GM21723 (cell line): ENCODE data around the gene SETD5.
"Not testable (repeated sequence)": the region's sequence is repeated elsewhere in the genome, so short reads cannot be mapped to it uniquely, and the experiment has no call there.

ENCODE experiments used
- ATAC-seq: cut with Tn5 transposase; IDR thresholded peaks from one replicate; pipeline ENCODE4 v1.9.1; 2021; ENCODE audit warnings: mild to moderate bottlenecking, moderate library complexity; ENCODE audit not compliant: unreplicated experiment

SETD5 gene

GRCh38 chr3:9448643-9449042 is 51.2 kb downstream of the SETD5 start:
- no peak for ATAC-seq

GRCh38 chr3:9450126-9450525 is 52.7 kb downstream of the SETD5 start:
- no peak for ATAC-seq

- ATAC-seq = no peak
Measured at GRCh38 chr3:9450991-9451390, 53.6 kb downstream of the SETD5 start.

DNA sequence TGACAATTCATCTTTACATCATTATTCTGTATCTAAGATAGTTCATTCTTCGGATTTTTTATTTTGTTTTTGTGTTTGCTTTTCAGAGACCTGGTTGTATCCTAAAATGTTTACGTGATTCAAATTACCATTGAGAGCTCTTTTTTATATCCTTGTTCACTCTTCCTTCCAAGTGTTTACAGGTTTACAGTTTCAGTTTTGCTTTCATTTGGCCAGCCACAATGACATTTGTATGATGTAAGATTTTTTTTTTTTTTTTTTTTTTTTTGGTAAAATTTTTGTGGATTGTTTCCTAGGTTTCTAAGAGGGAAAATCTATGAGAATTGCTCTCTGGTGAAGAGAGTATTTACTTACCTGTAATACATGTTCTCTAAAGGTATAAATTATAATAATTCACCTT is 55.0 kb downstream of the SETD5 start:
- ATAC-seq = no peak

GRCh38 chr3:9455596-9456131 is 58.2 kb downstream of the SETD5 start:
- no peak for ATAC-seq

- no peak for ATAC-seq
Measured at GRCh38 chr3:9467451-9467850, 70.0 kb downstream of the SETD5 start.

- no peak for ATAC-seq
Measured at GRCh38 chr3:9468460-9468859, 71.0 kb downstream of the SETD5 start.

DNA sequence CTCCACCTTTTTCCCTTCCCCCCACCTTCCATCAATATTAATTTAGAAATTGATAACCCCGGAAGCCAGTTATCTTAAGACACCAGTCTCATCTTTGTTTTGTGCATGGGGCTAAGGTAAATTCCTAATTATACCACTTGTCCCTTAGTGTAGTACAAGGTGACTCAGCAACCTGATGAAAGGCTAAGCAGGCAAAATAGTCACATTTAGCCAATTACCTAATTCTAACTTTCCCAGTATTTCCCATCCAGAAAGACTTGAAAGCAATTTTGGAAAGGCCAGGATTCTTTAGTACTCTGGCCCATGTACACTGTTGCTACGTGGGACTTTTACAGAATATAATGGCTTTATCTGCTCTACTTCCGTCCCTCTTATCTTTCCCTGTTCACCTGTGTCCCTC is 72.6 kb downstream of the SETD5 start:
- ATAC-seq = no peak

- ATAC-seq = no peak
Measured at GRCh38 chr3:9473496-9474065, 76.2 kb downstream of the SETD5 start.

DNA sequence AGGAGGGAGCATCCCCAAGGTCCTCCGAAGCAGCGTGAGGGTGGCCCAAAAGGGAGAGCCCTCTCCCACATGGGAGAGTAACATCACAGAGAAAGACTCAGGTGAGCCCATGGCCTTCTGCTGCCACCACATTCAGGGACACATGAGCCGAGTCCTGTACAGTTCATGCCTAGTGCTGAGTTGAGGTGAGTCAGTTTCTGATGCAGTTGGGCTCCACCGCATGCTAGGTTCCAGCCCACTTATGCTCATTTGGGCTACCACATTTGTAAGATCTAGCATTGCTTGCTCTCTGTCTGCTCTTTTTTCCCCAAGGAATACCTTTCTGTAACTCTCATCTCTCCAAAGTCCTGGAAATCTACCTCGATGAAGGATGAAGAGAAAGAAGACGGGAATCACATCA is 77.1 kb downstream of the SETD5 start:
- no peak for ATAC-seq

GRCh38 chr3:9476935-9477334 is 79.5 kb downstream of the SETD5 start:
- no peak for ATAC-seq

DNA sequence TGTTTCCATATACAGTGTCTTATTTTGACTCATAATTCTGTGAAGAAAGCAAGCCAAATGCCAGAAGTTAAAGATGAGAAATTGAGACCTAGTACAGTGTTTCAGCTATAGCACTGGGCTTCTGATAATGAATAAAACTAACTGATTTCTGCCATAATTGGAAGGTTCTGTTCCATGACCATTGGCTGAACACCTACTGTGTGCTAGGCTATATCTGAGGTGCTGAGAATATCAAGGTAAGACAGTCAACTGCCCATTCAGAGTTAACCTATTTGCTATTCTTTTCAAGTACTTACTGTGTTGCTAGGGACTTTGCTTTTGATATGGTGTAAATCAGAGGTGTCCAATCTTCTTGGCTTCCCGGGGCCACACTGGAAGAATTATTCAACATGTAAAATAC is 82.8 kb downstream of the SETD5 start:
- ATAC-seq = no peak

GRCh38 chr3:9485248-9485647 is 87.8 kb downstream of the SETD5 start:
- no peak for ATAC-seq

- ATAC-seq = no peak
Measured at GRCh38 chr3:9491506-9491905, 94.1 kb downstream of the SETD5 start.

GRCh38 chr3:9494036-9494435 is 96.6 kb downstream of the SETD5 start:
- not testable (repeated sequence) for ATAC-seq

DNA sequence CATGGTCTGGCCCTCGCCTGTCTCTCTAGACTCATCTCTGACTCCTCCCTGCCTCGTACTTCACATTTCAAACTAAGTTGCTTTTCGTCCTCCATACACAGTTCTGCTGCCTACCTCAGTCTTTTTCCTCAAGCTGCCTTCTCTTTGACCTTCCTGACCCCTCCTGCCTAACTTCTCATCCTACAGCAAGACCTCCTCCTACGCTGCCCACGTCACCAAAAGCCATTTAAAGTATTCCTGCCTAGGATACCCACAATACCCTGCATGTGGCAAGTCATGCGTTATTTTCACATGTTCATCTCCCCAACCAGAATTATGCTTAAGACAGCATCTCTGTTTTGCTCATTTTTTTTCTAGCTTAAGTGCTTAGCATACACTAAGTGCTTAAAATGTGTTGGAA is 99.5 kb downstream of the SETD5 start:
- no peak for ATAC-seq

- no peak for ATAC-seq
Measured at GRCh38 chr3:9497821-9498565, 100.6 kb downstream of the SETD5 start.

GRCh38 chr3:9498781-9499180 is 101.4 kb downstream of the SETD5 start:
- ATAC-seq = no peak

GRCh38 chr3:9499455-9500107 is 102.2 kb downstream of the SETD5 start:
- no peak for ATAC-seq

DNA sequence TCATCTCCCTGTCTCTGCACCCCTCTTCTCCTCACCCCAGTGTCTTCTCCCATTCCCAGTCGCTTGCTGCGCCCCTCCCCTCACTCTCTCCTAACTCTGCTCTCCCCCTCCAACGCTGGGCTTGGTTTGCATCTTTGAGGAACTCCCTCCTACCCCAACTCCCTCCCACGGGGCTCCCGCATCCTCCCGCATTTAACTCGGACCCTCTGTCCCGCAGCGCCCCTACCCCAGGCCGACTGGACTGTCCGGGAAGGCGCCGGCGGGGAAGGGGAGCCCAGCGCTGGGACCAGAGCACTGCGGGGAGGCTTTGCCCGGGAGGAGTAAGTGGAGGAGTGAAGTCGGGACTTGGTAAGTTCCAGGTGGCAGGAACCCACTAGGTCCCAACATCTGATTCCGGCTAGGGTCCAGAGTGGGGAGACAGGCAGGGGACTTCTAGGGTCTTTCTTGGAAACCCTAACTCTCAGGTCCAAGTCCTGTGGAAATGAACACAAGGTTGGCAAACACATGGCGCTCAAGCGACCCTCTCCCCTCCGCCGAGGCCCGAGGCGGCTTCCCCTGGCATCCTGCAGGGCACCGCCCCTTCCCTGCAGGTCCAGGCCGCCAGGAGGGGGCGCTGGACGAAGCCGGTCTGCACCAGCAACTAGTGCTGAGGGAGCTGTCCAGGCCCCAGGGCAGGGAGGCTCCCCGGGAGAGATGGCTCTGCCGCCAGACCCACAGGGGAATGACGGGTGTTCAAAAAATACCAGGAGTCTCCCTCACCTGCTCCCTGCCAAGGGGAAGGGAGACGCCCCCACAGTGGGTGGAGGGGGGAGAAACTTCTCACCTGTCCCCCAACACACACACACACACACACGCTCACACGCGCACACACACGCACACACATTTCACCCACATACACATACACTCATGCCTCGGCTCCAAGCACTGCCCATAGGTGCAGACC is 103.0 kb downstream of the SETD5 start:
- ATAC-seq = no peak

GRCh38 chr3:9501226-9501625 is 103.8 kb downstream of the SETD5 start:
- ATAC-seq = no peak
